ENCODE results near the gene POLR3E.

POLR3E gene

GRCh38 chr16:22322021-22322471, 24.8 kb downstream of the POLR3E start:
- no peaks in the 10 kb centered on the region for H3K27me3 ChIP-seq (ENCODE audit: control insufficient read depth, insufficient read depth, low read length)
- no peaks in the 10 kb centered on the region for H3K4me1 ChIP-seq (ENCODE audit: control insufficient read depth, insufficient read depth, low read length)
- no peak overlapping the region for H3K9ac ChIP-seq (ENCODE audit: low read length)
- no peaks in the 10 kb centered on the region for H3K9me3 ChIP-seq (ENCODE audit: control insufficient read depth, low read length)
- H3K36me3 ChIP-seq (ENCODE audit: control insufficient read depth, insufficient read depth, low read length), result peaks cover 18% of the 10 kb centered on the region
- no peak overlapping the region for H3K4me3 ChIP-seq (ENCODE audit: low read length)

DNA sequence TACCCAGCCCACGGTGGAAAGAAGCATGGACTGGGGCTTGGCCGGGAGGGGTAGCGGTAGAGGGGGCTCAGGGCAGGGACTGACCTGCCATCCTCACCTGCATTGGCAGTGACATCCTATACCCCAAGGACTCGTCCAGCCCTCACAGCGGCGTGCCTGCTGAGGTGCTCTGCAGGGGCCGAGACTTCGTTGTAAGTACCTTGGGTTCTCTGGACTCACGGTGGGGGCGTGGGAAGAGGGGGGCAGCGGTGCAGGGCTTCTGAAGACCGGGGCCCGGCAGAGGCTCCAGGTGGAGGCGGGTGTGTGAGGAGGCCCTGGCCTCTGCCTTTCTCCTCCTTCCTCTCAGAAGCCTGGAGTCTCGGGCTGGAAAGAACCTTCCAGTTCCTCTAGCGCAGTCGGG, 25.5 kb downstream of the POLR3E start:
- Histone ChIP-seq H3K4me3 (ENCODE audit: low read length) (no peak overlapping the region), H3K36me3 (ENCODE audit: control insufficient read depth, insufficient read depth, low read length) (peaks cover 18% of the 10 kb centered on the region), H3K9me3 (ENCODE audit: control insufficient read depth, low read length) (no peaks in the 10 kb centered on the region), H3K27me3 (ENCODE audit: control insufficient read depth, insufficient read depth, low read length) (no peaks in the 10 kb centered on the region), H3K4me1 (ENCODE audit: control insufficient read depth, insufficient read depth, low read length) (no peaks in the 10 kb centered on the region), H3K9ac (ENCODE audit: low read length) (no peak overlapping the region)

GRCh38 chr16:22323173-22323958, 26.2 kb downstream of the POLR3E start:
- H3K36me3 ChIP-seq (ENCODE audit: control insufficient read depth, insufficient read depth, low read length), result peaks cover 16% of the 10 kb centered on the region
- no peaks in the 10 kb centered on the region for H3K9me3 ChIP-seq (ENCODE audit: control insufficient read depth, low read length)
- no peak overlapping the region for H3K9ac ChIP-seq (ENCODE audit: low read length)
- no peaks in the 10 kb centered on the region for H3K4me1 ChIP-seq (ENCODE audit: control insufficient read depth, insufficient read depth, low read length)
- H3K4me3 ChIP-seq (ENCODE audit: low read length), result no peak overlapping the region
- H3K27me3 ChIP-seq (ENCODE audit: control insufficient read depth, insufficient read depth, low read length), result no peaks in the 10 kb centered on the region

DNA sequence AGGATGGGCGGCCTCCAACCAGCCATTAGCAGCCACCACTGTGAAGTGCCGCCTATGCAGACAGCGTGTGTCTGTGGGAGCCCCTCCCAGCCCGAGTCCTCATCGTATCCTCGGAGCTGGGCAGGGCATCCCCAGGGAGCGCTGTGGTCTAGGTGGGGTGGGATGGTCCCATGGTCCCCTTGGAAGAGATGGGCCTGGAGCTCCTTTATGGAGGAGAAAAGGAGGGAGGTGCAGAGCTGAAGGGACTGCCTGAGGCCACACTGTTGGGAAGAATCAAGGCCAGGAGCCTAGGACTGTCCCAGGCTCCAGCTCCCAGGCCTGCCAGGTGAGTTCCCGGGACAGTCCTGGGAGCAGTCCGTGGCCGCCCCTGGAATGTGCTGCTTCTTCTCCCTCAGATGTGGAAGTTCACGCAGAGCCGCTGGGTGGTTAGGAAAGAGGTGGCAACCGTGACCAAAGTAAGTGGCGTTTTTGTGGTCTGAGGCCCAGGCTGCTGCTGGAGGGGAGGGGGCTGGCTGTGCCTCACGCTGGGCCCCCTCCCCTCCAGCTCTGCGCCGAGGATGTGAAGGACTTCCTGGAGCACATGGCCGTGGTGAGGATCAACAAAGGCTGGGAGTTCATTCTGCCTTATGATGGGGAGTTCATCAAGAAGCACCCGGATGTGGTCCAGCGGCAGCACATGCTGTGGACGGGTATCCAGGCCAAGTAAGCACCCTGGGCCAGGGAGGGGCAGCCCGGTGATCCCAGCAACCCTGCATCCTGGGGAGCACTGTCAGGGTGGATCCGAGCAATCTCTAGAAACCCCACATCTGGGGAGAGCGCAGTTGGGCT, 27.0 kb downstream of the POLR3E start:
- Histone ChIP-seq H3K4me1 (ENCODE audit: control insufficient read depth, insufficient read depth, low read length) (no peaks in the 10 kb centered on the region), H3K36me3 (ENCODE audit: control insufficient read depth, insufficient read depth, low read length) (peaks cover 14% of the 10 kb centered on the region), H3K9me3 (ENCODE audit: control insufficient read depth, low read length) (no peaks in the 10 kb centered on the region), H3K9ac (ENCODE audit: low read length) (no peak overlapping the region), H3K4me3 (ENCODE audit: low read length) (no peak overlapping the region), H3K27me3 (ENCODE audit: control insufficient read depth, insufficient read depth, low read length) (no peaks in the 10 kb centered on the region)

DNA sequence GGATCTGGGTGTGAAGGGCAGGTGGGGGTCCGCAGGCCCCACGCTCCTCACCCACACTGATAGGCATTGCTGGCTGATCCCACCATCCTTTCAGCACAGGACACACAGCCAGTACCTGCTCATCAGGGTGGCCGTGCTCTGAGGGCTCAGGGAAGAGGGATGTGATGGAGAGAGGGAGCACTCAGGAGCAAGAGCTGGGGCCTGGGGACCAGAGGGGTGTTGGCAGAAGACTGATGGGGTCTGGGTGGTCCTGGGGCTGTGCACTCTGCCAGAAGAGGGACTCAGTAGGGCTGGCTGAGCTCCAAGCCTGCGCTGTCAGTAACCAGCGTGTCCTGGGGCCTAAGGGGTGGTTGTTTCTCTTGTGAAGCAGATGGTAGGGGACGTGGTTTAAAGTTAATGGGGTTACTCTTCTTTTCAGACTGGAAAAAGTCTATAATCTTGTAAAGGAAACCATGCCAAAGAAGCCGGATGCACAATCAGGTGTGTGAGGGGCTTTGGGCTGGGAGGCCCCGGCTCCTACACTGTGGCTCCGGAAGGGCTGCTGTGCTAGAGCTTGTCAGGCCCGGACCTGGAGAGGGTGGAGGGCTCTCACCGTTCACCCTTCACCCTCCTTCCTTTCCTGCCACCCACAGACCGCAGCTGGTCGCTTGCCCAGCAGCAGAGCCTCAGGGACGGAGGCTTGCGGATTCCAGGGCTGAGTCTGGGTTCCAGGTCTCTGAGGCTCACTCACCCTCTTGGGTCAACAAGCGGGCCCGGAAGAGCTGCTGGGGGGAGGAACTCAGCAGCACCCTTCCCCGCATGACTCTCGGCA, 27.8 kb downstream of the POLR3E start:
- H3K27me3 ChIP-seq (ENCODE audit: control insufficient read depth, insufficient read depth, low read length), result no peaks in the 10 kb centered on the region
- H3K9ac ChIP-seq (ENCODE audit: low read length), result no peak overlapping the region
- H3K4me3 ChIP-seq (ENCODE audit: low read length), result no peak overlapping the region
- no peaks in the 10 kb centered on the region for H3K4me1 ChIP-seq (ENCODE audit: control insufficient read depth, insufficient read depth, low read length)
- no peaks in the 10 kb centered on the region for H3K9me3 ChIP-seq (ENCODE audit: control insufficient read depth, low read length)
- peaks cover 14% of the 10 kb centered on the region for H3K36me3 ChIP-seq (ENCODE audit: control insufficient read depth, insufficient read depth, low read length)

DNA sequence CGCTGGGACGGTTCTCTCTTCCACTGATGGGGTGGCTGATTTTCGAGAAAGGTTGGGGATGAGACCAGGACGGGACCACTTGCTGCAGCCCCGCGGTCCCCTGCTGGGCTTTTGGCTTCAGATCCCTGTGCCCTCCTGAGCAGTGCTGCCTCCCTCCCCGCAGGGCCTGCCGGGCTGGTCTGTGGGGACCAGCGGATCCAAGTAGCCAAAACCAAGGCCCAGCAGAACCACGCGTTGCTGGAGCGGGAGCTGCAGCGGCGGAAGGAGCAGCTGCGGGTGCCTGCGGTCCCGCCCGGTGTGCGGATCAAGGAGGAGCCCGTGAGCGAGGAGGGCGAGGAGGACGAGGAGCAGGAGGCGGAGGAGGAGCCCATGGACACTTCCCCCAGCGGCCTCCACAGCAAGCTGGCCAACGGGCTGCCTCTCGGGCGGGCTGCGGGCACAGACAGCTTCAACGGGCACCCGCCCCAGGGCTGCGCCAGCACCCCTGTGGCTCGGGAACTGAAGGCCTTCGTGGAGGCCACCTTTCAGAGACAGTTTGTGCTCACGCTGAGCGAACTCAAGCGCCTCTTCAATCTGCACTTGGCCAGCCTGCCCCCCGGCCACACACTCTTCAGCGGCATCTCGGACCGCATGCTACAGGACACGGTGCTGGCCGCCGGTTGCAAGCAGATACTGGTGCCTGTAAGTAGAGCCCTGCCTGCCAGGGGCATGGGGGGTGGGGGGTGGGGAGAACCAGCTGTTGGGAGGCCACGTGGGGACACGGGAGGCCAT, 28.6 kb downstream of the POLR3E start:
- no peak overlapping the region for H3K9ac ChIP-seq (ENCODE audit: low read length)
- H3K27me3 ChIP-seq (ENCODE audit: control insufficient read depth, insufficient read depth, low read length), result no peaks in the 10 kb centered on the region
- H3K4me1 ChIP-seq (ENCODE audit: control insufficient read depth, insufficient read depth, low read length), result no peaks in the 10 kb centered on the region
- no peaks in the 10 kb centered on the region for H3K9me3 ChIP-seq (ENCODE audit: control insufficient read depth, low read length)
- H3K36me3 ChIP-seq (ENCODE audit: control insufficient read depth, insufficient read depth, low read length), result peaks cover 14% of the 10 kb centered on the region
- H3K4me3 ChIP-seq (ENCODE audit: low read length), result no peak overlapping the region

GRCh38 chr16:22326369-22326652, 29.1 kb downstream of the POLR3E start:
- Histone ChIP-seq H3K4me3 (ENCODE audit: low read length) (no peak overlapping the region), H3K36me3 (ENCODE audit: control insufficient read depth, insufficient read depth, low read length) (peaks cover 14% of the 10 kb centered on the region), H3K9ac (ENCODE audit: low read length) (no peak overlapping the region), H3K27me3 (ENCODE audit: control insufficient read depth, insufficient read depth, low read length) (no peaks in the 10 kb centered on the region), H3K9me3 (ENCODE audit: control insufficient read depth, low read length) (no peaks in the 10 kb centered on the region), H3K4me1 (ENCODE audit: control insufficient read depth, insufficient read depth, low read length) (no peaks in the 10 kb centered on the region)

- Histone ChIP-seq H3K4me1 (ENCODE audit: control insufficient read depth, insufficient read depth, low read length) (no peaks in the 10 kb centered on the region), H3K9me3 (ENCODE audit: control insufficient read depth, low read length) (no peaks in the 10 kb centered on the region), H3K4me3 (ENCODE audit: low read length) (no peak overlapping the region), H3K9ac (ENCODE audit: low read length) (no peak overlapping the region), H3K27me3 (ENCODE audit: control insufficient read depth, insufficient read depth, low read length) (no peaks in the 10 kb centered on the region), H3K36me3 (ENCODE audit: control insufficient read depth, insufficient read depth, low read length) (peaks cover 14% of the 10 kb centered on the region)
Observed at GRCh38 chr16:22326771-22327445, 29.7 kb downstream of the POLR3E start.

GRCh38 chr16:22327446-22327775, 30.2 kb downstream of the POLR3E start:
- no peaks in the 10 kb centered on the region for H3K4me1 ChIP-seq (ENCODE audit: control insufficient read depth, insufficient read depth, low read length)
- no peak overlapping the region for H3K9ac ChIP-seq (ENCODE audit: low read length)
- no peaks in the 10 kb centered on the region for H3K9me3 ChIP-seq (ENCODE audit: control insufficient read depth, low read length)
- H3K4me3 ChIP-seq (ENCODE audit: low read length), result no peak overlapping the region
- no peaks in the 10 kb centered on the region for H3K27me3 ChIP-seq (ENCODE audit: control insufficient read depth, insufficient read depth, low read length)
- peaks cover 14% of the 10 kb centered on the region for H3K36me3 ChIP-seq (ENCODE audit: control insufficient read depth, insufficient read depth, low read length)

DNA sequence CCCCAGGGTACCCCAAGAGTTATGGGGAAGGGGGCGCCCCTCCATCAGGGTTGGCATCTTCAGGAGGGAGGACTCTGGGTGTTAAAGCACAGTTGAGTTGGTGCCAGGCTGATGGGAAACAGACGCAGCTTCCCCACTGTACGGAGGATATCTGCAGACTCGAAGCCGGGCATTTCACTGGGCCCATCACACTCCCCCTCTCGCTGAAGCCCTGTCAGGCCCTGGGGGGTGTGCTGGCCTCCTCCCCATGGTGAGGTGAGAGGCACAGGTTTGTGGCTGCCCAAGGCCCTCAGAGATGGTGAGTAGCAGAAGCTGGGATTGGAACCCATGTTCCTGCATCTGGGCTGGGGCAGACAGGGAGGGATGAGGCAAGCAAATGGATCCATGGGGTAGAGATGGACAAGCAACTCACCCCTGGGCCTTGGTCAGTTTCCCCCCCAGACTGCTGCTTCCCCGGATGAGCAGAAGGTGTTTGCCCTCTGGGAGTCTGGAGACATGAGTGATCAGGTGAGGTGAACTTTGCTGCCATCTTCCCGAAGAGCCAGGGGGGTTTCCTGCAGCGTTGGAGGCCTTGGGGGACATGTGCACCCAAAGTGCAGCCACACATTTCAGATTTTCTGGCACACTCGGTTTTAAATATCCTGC, 31.0 kb downstream of the POLR3E start:
- Histone ChIP-seq H3K4me3 (ENCODE audit: low read length) (no peak overlapping the region), H3K9me3 (ENCODE audit: control insufficient read depth, low read length) (no peaks in the 10 kb centered on the region), H3K9ac (ENCODE audit: low read length) (no peak overlapping the region), H3K4me1 (ENCODE audit: control insufficient read depth, insufficient read depth, low read length) (no peaks in the 10 kb centered on the region), H3K36me3 (ENCODE audit: control insufficient read depth, insufficient read depth, low read length) (peaks cover 14% of the 10 kb centered on the region), H3K27me3 (ENCODE audit: control insufficient read depth, insufficient read depth, low read length) (no peaks in the 10 kb centered on the region)

- no peak overlapping the region for H3K4me3 ChIP-seq (ENCODE audit: low read length)
- H3K4me1 ChIP-seq (ENCODE audit: control insufficient read depth, insufficient read depth, low read length), result no peaks in the 10 kb centered on the region
- no peak overlapping the region for H3K9ac ChIP-seq (ENCODE audit: low read length)
- H3K9me3 ChIP-seq (ENCODE audit: control insufficient read depth, low read length), result no peaks in the 10 kb centered on the region
- peaks cover 17% of the 10 kb centered on the region for H3K36me3 ChIP-seq (ENCODE audit: control insufficient read depth, insufficient read depth, low read length)
- H3K27me3 ChIP-seq (ENCODE audit: control insufficient read depth, insufficient read depth, low read length), result no peaks in the 10 kb centered on the region
Observed at GRCh38 chr16:22329199-22329695, 32.0 kb downstream of the POLR3E start.
